GM23338 (cell line): ENCODE results near the gene KRT38. TPM values are rescaled to one million over a fixed set of nuclear protein-coding genes. Genes with fewer than 3 reads are reported as not detected.

Source experiments
- ATAC-seq: fragments of 200-7000 bp; cut with Tn5 transposase; 3 replicates; pipeline ENCODE4 v1.9.1; 2020
- DNase-seq: peaks from one replicate; pipeline ENCODE4 v3.0.0-alpha.2; 2015; ENCODE audit warnings: low spot score
- H2AFZ ChIP-seq: fragments of 200-600 bp; sonication (generic); 2 replicates; pipeline ENCODE4 v1.8.0; 2016; ENCODE audit warnings: antibody characterized with exemption, mild to moderate bottlenecking, moderate library complexity
- H3F3A ChIP-seq: fragments of 200-600 bp; sonication (generic); replicated peaks from 2 replicates; pipeline ENCODE4 v1.8.0; 2017; ENCODE audit warnings: antibody characterized with exemption, mixed run types, low read depth
- H3K27ac ChIP-seq: fragments of 200-600 bp; sonication (generic); 2 replicates; pipeline ENCODE4 v1.6.1; 2016; ENCODE audit warnings: low read depth
- H3K27me3 ChIP-seq: fragments of 200-600 bp; sonication (generic); 2 replicates; pipeline ENCODE4 v1.8.0; 2016; ENCODE audit warnings: mild to moderate bottlenecking, mixed run types, moderate library complexity; ENCODE audit not compliant: insufficient read depth
- H3K36me3 ChIP-seq: fragments of 200-600 bp; sonication (generic); 2 replicates; pipeline ENCODE4 v1.8.0; 2016; ENCODE audit warnings: mild to moderate bottlenecking; ENCODE audit not compliant: insufficient read depth
- H3K4me1 ChIP-seq: fragments of 200-600 bp; sonication (generic); 2 replicates; pipeline ENCODE4 v1.8.0; 2016; ENCODE audit warnings: mild to moderate bottlenecking, moderate library complexity; ENCODE audit not compliant: insufficient read depth
- H3K4me2 ChIP-seq: fragments of 200-600 bp; sonication (generic); 2 replicates; pipeline ENCODE4 v1.7.1; 2017; ENCODE audit warnings: mixed run types
- H3K4me3 ChIP-seq: fragments of 200-600 bp; sonication (generic); 2 replicates; pipeline ENCODE4 v1.6.1; 2016; ENCODE audit warnings: mixed run types
- H3K79me2 ChIP-seq: fragments of 200-600 bp; sonication (generic); replicated peaks from 2 replicates; pipeline ENCODE4 v1.8.0; 2017; ENCODE audit warnings: mild to moderate bottlenecking; ENCODE audit not compliant: insufficient read depth
- H3K9me2 ChIP-seq: fragments of 200-600 bp; sonication (generic); 2 replicates; pipeline ENCODE4 v1.8.0; 2017; ENCODE audit not compliant: insufficient read depth
- H4K20me1 ChIP-seq: fragments of 200-600 bp; sonication (generic); replicated peaks from 2 replicates; pipeline ENCODE4 v1.8.0; 2017; ENCODE audit warnings: mild to moderate bottlenecking; ENCODE audit not compliant: insufficient read depth
- H3K27ac Mint-ChIP-seq: 2 replicates; pipeline ENCODE4 v1.8.0; 2020; ENCODE audit warnings: inconsistent platforms, mild to moderate bottlenecking, moderate library complexity, mixed read lengths
- H3K27me3 Mint-ChIP-seq: 3 replicates; pipeline ENCODE4 v1.8.0; 2022; ENCODE audit warnings: low read depth, mild to moderate bottlenecking, moderate library complexity, mixed read lengths, inconsistent platforms; ENCODE audit not compliant: insufficient read depth, poor library complexity
- H3K36me3 Mint-ChIP-seq: 3 replicates; pipeline ENCODE4 v1.8.0; 2021; ENCODE audit warnings: low read depth, mild to moderate bottlenecking, inconsistent platforms, moderate library complexity, mixed read lengths
- H3K4me1 Mint-ChIP-seq: 3 replicates; pipeline ENCODE4 v1.8.0; 2020; ENCODE audit warnings: mild to moderate bottlenecking, inconsistent platforms, mixed read lengths
- H3K4me3 Mint-ChIP-seq: 3 replicates; pipeline ENCODE4 v1.8.0; 2021; ENCODE audit warnings: moderate library complexity, mild to moderate bottlenecking, inconsistent platforms, mixed read lengths
- H3K9me3 Mint-ChIP-seq: 3 replicates; pipeline ENCODE4 v1.8.0; 2020; ENCODE audit warnings: moderate library complexity, mild to moderate bottlenecking, inconsistent platforms, mixed read lengths
- CREB1 ChIP-seq: fragments of 250-450 bp; sonication (Bioruptor Pico); IDR thresholded peaks from 2 replicates; pipeline ENCODE4 v1.5.0; 2020; ENCODE audit warnings: low read depth, mild to moderate bottlenecking, moderate library complexity
- CTCF ChIP-seq, 2 experiments: fragments of 200-600 bp in 1 of 2; sonication (generic) in 1 of 2; conservative IDR thresholded peaks; 2 replicates each; pipeline versions ENCODE4 v1.5.1 to v1.6.1; 2016 to 2017; ENCODE audit warnings: antibody characterized with exemption in 2 of 2, low read depth in 2 of 2, mild to moderate bottlenecking in 2 of 2, moderate library complexity in 1 of 2
- ETS1 ChIP-seq: IDR thresholded peaks from 2 replicates; pipeline ENCODE4 v1.6.1; 2016; ENCODE audit warnings: antibody characterized with exemption
- EZH2 ChIP-seq: fragments of 200-600 bp; sonication (generic); IDR thresholded peaks from one replicate; pipeline ENCODE4 v1.8.0; 2017; ENCODE audit warnings: antibody characterized with exemption, mild to moderate bottlenecking, low read depth; ENCODE audit not compliant: unreplicated experiment
- EZH2phosphoT487 ChIP-seq: fragments of 200-600 bp; sonication (generic); IDR thresholded peaks from one replicate; pipeline ENCODE4 v1.8.1; 2018; ENCODE audit warnings: antibody characterized with exemption; ENCODE audit not compliant: unreplicated experiment
- JUNB ChIP-seq: IDR thresholded peaks from one replicate; pipeline ENCODE4 v1.6.1; 2016; ENCODE audit warnings: antibody characterized with exemption; ENCODE audit not compliant: unreplicated experiment
- NANOG ChIP-seq: IDR thresholded peaks from 2 replicates; pipeline ENCODE4 v1.6.1; 2016; ENCODE audit warnings: antibody characterized with exemption, borderline replicate concordance
- POLR2AphosphoS5 ChIP-seq: IDR thresholded peaks from 2 replicates; pipeline ENCODE4 v1.6.1; 2016; ENCODE audit warnings: antibody characterized with exemption, low read depth
- REST ChIP-seq: IDR thresholded peaks from one replicate; pipeline ENCODE4 v1.6.1; 2018; ENCODE audit warnings: antibody characterized with exemption; ENCODE audit not compliant: unreplicated experiment
- STAT1 ChIP-seq: IDR thresholded peaks from one replicate; pipeline ENCODE4 v1.6.1; 2016; ENCODE audit warnings: antibody characterized with exemption; ENCODE audit not compliant: unreplicated experiment
- ZNF114 ChIP-seq: fragments of 250-450 bp; sonication (Bioruptor Pico); IDR thresholded peaks from 2 replicates; pipeline ENCODE4 v1.5.0; 2020; ENCODE audit warnings: mild to moderate bottlenecking, moderate library complexity
- polyA plus RNA-seq: library from polyadenylated mRNA; unstranded; fragments of >200 nt; fragmentation: Nextera tagmentation; extraction: Ambion mirVana; gene quantifications from 2 replicates; pipeline ENCODE4 v1.2.1, GENCODE V29; 2016
- total RNA-seq: library from RNA; depleted of rRNA; stranded (reverse); fragments of >200 nt; shearing (Covaris generic); gene quantifications from 2 replicates; pipeline ENCODE4 v1.2.3, GENCODE V29; 2014

Gene KRT38
- total and polyA plus RNA-seq, 2 experiments from 2014 or later = not detected

GRCh38 chr17:41484920-41485904, 44.4 kb upstream of the KRT38 start (continued):
- TF ChIP-seq EZH2 (no peak), ZNF114 (CRISPR knock-in tag) (no peak), JUNB (no peak), CTCF (conservative IDR thresholded peaks at IDR 0.05; ENCODE audit: low read depth in 2 of 2) (no peak), POLR2AphosphoS5 (no peak), CREB1 (CRISPR knock-in tag) (no peak), STAT1 (no peak), NANOG (no peak)

GRCh38 chr17:41483991-41484826, 43.4 kb upstream of the KRT38 start:
- no peak overlapping the region for H3K4me3 ChIP-seq
- Mint-ChIP-seq H3K27me3 (peaks cover 25% of the 10 kb centered on the region), H3K36me3 (no peaks in the 10 kb centered on the region), H3K4me1 (no peaks in the 10 kb centered on the region), H3K9me3 (no peaks in the 10 kb centered on the region), H3K4me3 (no peak overlapping the region), H3K27ac (no peak overlapping the region)
- H3K27ac ChIP-seq = no peak overlapping the region
- H4K20me1 ChIP-seq = no peaks in the 10 kb centered on the region
- H3K4me2 ChIP-seq = no peak overlapping the region
- H3K27me3 ChIP-seq = no peaks in the 10 kb centered on the region
- DNase-seq = no peak
- no peaks in the 10 kb centered on the region for H3F3A ChIP-seq
- TF ChIP-seq ZNF114 (CRISPR knock-in tag) (no peak), JUNB (no peak), EZH2phosphoT487 (no peak)
- H3K79me2 ChIP-seq = no peaks in the 10 kb centered on the region
- ATAC-seq = no peak
- no peaks in the 10 kb centered on the region for H3K36me3 ChIP-seq
- no peaks in the 10 kb centered on the region for H3K9me2 ChIP-seq
- no peaks in the 10 kb centered on the region for H3K4me1 ChIP-seq
- no peak overlapping the region for H2AFZ ChIP-seq

GRCh38 chr17:41483531-41483930, 42.7 kb upstream of the KRT38 start:
- no peaks in the 10 kb centered on the region for H3K79me2 ChIP-seq
- no peak overlapping the region for H3K4me3 ChIP-seq
- Mint-ChIP-seq H3K9me3 (no peaks in the 10 kb centered on the region), H3K36me3 (no peaks in the 10 kb centered on the region), H3K4me3 (no peak overlapping the region), H3K4me1 (no peaks in the 10 kb centered on the region), H3K27ac (no peak overlapping the region), H3K27me3 (peaks cover 26% of the 10 kb centered on the region)
- no peak for DNase-seq
- H3K9me2 ChIP-seq = no peaks in the 10 kb centered on the region
- no peaks in the 10 kb centered on the region for H3K27me3 ChIP-seq
- H2AFZ ChIP-seq = no peak overlapping the region
- no peaks in the 10 kb centered on the region for H3K4me1 ChIP-seq
- ATAC-seq = no peak
- H3F3A ChIP-seq = no peaks in the 10 kb centered on the region
- H3K36me3 ChIP-seq = no peaks in the 10 kb centered on the region
- H3K4me2 ChIP-seq = no peak overlapping the region
- H3K27ac ChIP-seq = no peak overlapping the region
- no peaks in the 10 kb centered on the region for H4K20me1 ChIP-seq
- TF ChIP-seq JUNB (no peak), STAT1 (no peak), CREB1 (CRISPR knock-in tag) (no peak), ETS1 (no peak), REST (no peak), NANOG (no peak), ZNF114 (CRISPR knock-in tag) (no peak), EZH2 (no peak)
